Measurements from ENCODE around the gene TSPO2.

The TSPO2 gene

DNA sequence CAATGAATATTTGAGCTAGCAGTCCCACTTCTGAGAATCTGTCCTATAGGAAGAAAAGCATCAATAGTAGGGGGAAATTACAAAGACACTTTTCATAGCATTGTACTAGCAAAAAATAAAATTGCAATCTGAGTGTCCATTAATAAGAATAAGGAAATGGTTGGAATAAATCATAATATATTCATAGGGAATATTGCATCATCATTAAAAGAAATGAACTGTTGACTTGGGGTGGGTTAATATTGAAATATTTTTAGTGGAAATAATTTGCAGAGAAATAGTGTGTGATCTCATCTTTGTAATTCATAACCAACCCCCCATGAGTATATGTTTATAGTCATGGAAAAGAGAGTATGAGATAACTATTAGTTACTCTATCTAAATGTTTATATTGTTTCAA is 42.9 kb downstream of the TSPO2 start:
- Histone ChIP-seq H3K9ac (ENCODE audit: low read length) (no peak overlapping the region), H3K4me3 (ENCODE audit: low read length) (no peak overlapping the region), H3K9me3 (ENCODE audit: control insufficient read depth, low read depth, low read length) (no peaks in the 10 kb centered on the region), H3K4me1 (ENCODE audit: control insufficient read depth, low read depth, low read length) (no peaks in the 10 kb centered on the region), H3K27ac (ENCODE audit: low read length) (no peak overlapping the region), H3K27me3 (ENCODE audit: control insufficient read depth, insufficient read depth, low read length) (no peaks in the 10 kb centered on the region), H3K36me3 (ENCODE audit: control insufficient read depth, low read depth, low read length) (peaks cover 87% of the 10 kb centered on the region)

GRCh38 chr6:41088451-41088850 is 46.2 kb downstream of the TSPO2 start:
- Histone ChIP-seq H3K9me3 (ENCODE audit: control insufficient read depth, low read depth, low read length) (no peaks in the 10 kb centered on the region), H3K4me1 (ENCODE audit: control insufficient read depth, low read depth, low read length) (no peaks in the 10 kb centered on the region), H3K27me3 (ENCODE audit: control insufficient read depth, insufficient read depth, low read length) (no peaks in the 10 kb centered on the region), H3K36me3 (ENCODE audit: control insufficient read depth, low read depth, low read length) (peaks cover 89% of the 10 kb centered on the region), H3K27ac (ENCODE audit: low read length) (no peak overlapping the region), H3K9ac (ENCODE audit: low read length) (no peak overlapping the region), H3K4me3 (ENCODE audit: low read length) (no peak overlapping the region)

- Histone ChIP-seq H3K4me1 (ENCODE audit: control insufficient read depth, low read depth, low read length) (no peaks in the 10 kb centered on the region), H3K27ac (ENCODE audit: low read length) (no peak overlapping the region), H3K36me3 (ENCODE audit: control insufficient read depth, low read depth, low read length) (peaks cover 89% of the 10 kb centered on the region), H3K9me3 (ENCODE audit: control insufficient read depth, low read depth, low read length) (no peaks in the 10 kb centered on the region), H3K4me3 (ENCODE audit: low read length) (no peak overlapping the region), H3K9ac (ENCODE audit: low read length) (no peak overlapping the region), H3K27me3 (ENCODE audit: control insufficient read depth, insufficient read depth, low read length) (no peaks in the 10 kb centered on the region)
Observed at GRCh38 chr6:41090841-41091761, 48.8 kb downstream of the TSPO2 start.

DNA sequence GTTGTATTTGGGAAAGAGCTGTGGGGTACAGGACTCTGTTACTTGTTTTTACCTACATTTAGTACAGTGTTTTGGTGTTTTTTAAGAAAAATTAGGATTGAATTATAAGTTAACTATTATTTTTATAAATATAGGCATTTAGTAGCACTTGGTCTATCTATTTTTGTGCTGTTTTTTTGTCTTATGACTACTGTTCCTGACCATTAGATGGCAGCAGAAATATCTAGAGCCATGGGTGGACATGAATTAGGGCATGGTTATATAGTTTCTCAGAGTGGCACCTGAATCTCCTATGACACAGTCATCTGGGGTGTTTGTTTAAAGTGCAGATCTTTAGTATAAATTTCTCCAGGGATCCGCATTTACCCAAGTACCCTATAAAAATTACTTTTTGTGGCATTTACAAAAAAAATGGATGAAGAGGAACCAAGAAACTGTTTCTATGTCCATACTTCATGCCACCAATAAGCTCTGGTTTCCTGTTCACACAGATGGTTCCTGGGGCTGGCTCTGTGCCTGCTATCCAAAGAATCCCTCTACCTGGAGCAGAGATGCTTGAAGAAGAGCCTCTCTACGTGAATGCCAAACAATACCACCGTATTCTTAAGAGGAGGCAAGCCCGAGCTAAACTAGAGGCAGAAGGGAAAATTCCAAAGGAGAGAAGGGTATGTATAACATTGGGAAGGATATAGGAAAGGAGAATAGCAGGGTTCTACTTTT is 50.3 kb downstream of the TSPO2 start:
- H3K9ac ChIP-seq (ENCODE audit: low read length), result no peak overlapping the region
- H3K9me3 ChIP-seq (ENCODE audit: control insufficient read depth, low read depth, low read length), result no peaks in the 10 kb centered on the region
- no peak overlapping the region for H3K4me3 ChIP-seq (ENCODE audit: low read length)
- peaks cover 90% of the 10 kb centered on the region for H3K36me3 ChIP-seq (ENCODE audit: control insufficient read depth, low read depth, low read length)
- no peaks in the 10 kb centered on the region for H3K4me1 ChIP-seq (ENCODE audit: control insufficient read depth, low read depth, low read length)
- no peaks in the 10 kb centered on the region for H3K27me3 ChIP-seq (ENCODE audit: control insufficient read depth, insufficient read depth, low read length)
- H3K27ac ChIP-seq (ENCODE audit: low read length), result no peak overlapping the region

DNA sequence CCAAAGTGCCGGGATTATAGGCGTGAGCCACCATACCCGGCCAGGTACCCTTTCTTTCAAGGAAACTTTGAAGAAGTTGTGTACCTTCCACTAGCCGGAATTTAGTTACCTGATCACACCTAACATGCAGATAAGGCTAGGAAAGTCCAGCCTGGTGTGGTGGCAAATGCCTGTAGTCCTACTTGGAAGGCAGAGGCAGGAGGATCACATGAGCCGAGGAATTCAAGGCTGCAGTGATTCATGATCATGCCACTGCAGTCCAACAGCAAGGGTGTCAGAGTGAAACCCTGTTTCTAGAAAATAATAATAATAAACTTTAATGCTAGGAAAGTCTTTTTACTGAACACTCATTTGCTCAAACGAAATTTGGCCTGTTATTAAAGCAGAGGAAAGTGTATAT is 51.5 kb downstream of the TSPO2 start:
- Histone ChIP-seq H3K27ac (ENCODE audit: low read length) (no peak overlapping the region), H3K4me3 (ENCODE audit: low read length) (no peak overlapping the region), H3K9me3 (ENCODE audit: control insufficient read depth, low read depth, low read length) (no peaks in the 10 kb centered on the region), H3K4me1 (ENCODE audit: control insufficient read depth, low read depth, low read length) (no peaks in the 10 kb centered on the region), H3K27me3 (ENCODE audit: control insufficient read depth, insufficient read depth, low read length) (no peaks in the 10 kb centered on the region), H3K36me3 (ENCODE audit: control insufficient read depth, low read depth, low read length) (peaks cover 96% of the 10 kb centered on the region), H3K9ac (ENCODE audit: low read length) (no peak overlapping the region)
